ENCODE measurements around the gene LARGE1. TPM values are rescaled to one million over a fixed set of nuclear protein-coding genes. Genes with fewer than 3 reads are reported as not detected.
"Not testable (repeated sequence)": the region's sequence is repeated elsewhere in the genome, so short reads cannot be mapped to it uniquely, and the experiment has no call there.

The LARGE1 gene
- total and polyA plus RNA-seq, 11 donors = 31.2 to 211 (median 129) TPM

DNA sequence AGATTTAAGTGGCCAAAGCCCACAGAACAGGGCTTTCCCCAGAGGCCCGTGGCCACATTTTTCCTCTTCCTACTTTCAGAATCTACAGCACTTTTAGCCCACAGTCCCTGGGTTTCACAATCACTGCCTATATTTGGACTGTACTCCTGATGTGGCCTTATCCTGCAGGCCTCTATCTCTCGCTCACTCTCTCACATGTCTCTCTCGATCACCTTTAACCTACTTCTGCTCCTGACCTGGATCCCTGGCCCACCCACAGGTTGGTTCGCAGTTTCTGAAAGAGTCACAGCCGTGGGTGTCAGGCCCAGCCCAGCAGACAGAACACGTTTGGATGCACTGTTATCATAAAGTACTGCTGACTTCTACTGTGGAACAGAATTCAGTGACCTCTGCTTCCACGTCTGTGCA, 55.5 kb downstream of the LARGE1 start:
- peak in 4 of 5 donors; percentile 46 to 76 (median 60) for DNase-seq
- H3K36me3 ChIP-seq = no peaks in the 10 kb centered on the region
- peak in 1 of 2 donors; percentile 25 for TF ChIP-seq POLR2A (IDR thresholded peaks at IDR 0.05)
- TF ChIP-seq, protein P1, sequence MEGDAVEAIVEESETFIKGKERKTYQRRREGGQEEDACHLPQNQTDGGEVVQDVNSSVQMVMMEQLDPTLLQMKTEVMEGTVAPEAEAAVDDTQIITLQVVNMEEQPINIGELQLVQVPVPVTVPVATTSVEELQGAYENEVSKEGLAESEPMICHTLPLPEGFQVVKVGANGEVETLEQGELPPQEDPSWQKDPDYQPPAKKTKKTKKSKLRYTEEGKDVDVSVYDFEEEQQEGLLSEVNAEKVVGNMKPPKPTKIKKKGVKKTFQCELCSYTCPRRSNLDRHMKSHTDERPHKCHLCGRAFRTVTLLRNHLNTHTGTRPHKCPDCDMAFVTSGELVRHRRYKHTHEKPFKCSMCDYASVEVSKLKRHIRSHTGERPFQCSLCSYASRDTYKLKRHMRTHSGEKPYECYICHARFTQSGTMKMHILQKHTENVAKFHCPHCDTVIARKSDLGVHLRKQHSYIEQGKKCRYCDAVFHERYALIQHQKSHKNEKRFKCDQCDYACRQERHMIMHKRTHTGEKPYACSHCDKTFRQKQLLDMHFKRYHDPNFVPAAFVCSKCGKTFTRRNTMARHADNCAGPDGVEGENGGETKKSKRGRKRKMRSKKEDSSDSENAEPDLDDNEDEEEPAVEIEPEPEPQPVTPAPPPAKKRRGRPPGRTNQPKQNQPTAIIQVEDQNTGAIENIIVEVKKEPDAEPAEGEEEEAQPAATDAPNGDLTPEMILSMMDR (IDR thresholded peaks at IDR 0.05) = no peak
- H3K27me3 ChIP-seq = no peaks in the 10 kb centered on the region
- peak overlapping the region; percentile 55 to 88 (median 83) for H3K27ac ChIP-seq
- WGBS, 4 donors = 47 to 51% (median 50%) methylated on average over 7 of the region's 7 CpGs
- no peak overlapping the region for H3K4me3 ChIP-seq
- intact Hi-C loops (cut with DNase I) = loop anchor here in 1 of 10 donors (5.0 kb wide), 1 partner anchor 53 kb away; no protein-coding TSS in a partner anchor
- H3K9me3 ChIP-seq = no peaks in the 10 kb centered on the region
- H3K4me1 ChIP-seq = peaks cover 7 to 85% (median 42%) of the 10 kb centered on the region in 12 donors
- peak; percentile 71 to 84 (median 80) for ATAC-seq

DNA sequence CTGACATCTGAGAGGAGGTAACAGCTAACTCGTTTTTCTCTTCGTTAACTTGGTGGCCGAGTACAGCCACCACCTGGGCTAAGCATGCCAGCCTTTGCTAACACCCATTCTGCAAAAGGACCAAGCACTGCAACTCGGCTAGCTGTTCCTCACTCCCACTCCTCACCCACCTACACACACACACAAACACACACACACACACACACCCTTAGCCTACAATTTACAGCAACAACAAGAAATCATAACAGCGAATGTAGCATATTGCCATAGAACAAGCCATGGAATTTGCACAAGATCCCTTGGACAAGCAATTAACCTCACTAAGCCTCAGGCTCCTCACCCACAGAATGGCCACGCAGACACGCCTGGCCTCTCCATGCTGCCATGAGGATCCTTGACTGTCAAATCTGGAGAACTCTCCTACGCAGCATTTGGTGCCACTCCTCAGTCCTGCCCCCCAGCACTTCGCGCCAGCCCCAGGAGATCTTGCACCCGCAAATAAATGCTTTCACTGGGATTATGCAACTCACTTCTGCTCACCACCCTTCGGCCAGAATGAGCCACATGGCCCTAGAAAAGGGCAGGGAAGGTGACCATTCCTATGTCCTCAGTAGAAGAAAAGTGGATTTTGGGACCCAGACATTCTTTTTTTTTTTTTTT, 58.9 kb downstream of the LARGE1 start:
- Histone ChIP-seq H3K4me1 (peaks cover 3 to 51% (median 26%) of the 10 kb centered on the region in 12 donors), H3K36me3 (no peaks in the 10 kb centered on the region), H3K27ac (peak overlapping the region in 4 of 12 donors; percentile 11 to 88 (median 42)), H3K27me3 (no peaks in the 10 kb centered on the region), H3K4me3 (no peak overlapping the region), H3K9me3 (no peaks in the 10 kb centered on the region)
- WGBS, 4 donors = 69 to 80% (median 77%) methylated on average over 12 of the region's 12 CpGs
- DNase-seq = no peak
- intact Hi-C loops (cut with DNase I) = no loop called here
- TF ChIP-seq, protein P1 (IDR thresholded peaks at IDR 0.05) = no peak
- TF ChIP-seq POLR2A (IDR thresholded peaks at IDR 0.05) = no peak
- no peak for ATAC-seq

DNA sequence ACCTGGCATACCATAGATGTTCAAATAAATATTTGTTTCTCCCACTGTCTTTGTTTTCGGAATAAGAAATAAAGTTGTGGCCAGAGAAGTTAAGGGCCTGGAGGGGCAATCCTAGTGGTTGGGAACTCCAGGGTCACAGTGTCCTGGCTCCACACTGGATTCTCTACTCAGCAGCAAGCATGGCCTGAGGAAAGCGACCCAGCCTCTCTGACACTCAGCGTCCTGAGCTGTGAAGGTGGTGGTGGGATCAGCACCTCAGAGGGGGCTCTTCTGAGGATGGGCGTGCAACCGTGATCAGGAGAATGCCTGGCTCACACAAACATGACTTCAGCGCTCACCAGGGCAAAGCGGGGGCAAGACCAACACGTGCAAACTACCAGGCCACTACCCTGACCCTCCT, 59.9 kb downstream of the LARGE1 start:
- 85 to 86% (median 85%) methylated on average over 3 to 8 of the region's 8 CpGs for WGBS, 4 donors
- Histone ChIP-seq H3K27ac (peak overlapping the region in 4 of 12 donors; percentile 2 to 49 (median 32)), H3K4me3 (no peak overlapping the region), H3K4me1 (peaks cover 0 to 43% (median 20%) of the 10 kb centered on the region in 12 donors), H3K36me3 (no peaks in the 10 kb centered on the region), H3K9me3 (no peaks in the 10 kb centered on the region), H3K27me3 (no peaks in the 10 kb centered on the region)
- DNase-seq (no peak), ATAC-seq (peak in 1 of 4 donors; percentile 9)
- TF ChIP-seq, protein P1 (IDR thresholded peaks at IDR 0.05) = no peak
- TF ChIP-seq POLR2A (IDR thresholded peaks at IDR 0.05) = no peak
- intact Hi-C loops (cut with DNase I) = no loop called here

DNA sequence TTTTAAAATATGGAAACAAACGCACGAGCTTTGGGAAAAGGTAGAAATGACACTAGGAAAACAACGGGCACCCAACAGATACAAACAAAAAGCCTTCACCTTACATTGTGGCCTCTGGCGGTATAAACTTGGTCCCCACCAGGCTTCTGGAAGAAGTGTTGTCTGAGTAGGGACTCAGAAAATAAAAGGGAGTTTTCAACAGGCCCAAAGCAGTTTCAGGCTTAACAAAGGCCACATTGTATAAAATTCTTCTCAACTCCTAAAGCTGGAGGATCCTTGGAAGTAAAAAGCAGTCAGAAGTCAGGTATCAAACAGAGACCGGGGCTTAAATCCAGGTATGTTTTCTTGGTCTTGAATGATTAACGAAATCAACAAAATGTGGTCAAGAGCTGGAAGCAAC, 61.0 kb downstream of the LARGE1 start:
- DNase-seq = no peak
- no peaks in the 10 kb centered on the region for H3K27me3 ChIP-seq
- ATAC-seq = no peak
- intact Hi-C loops (cut with DNase I) = loop anchor here in 2 of 10 donors (10.0 kb wide), 1 partner anchor 55 kb away; no protein-coding TSS in a partner anchor
- no peak overlapping the region for H3K4me3 ChIP-seq
- H3K36me3 ChIP-seq = no peaks in the 10 kb centered on the region
- TF ChIP-seq, protein P1 (IDR thresholded peaks at IDR 0.05) = no peak
- TF ChIP-seq POLR2A (IDR thresholded peaks at IDR 0.05) = no peak
- no peak overlapping the region for H3K27ac ChIP-seq
- peaks cover 0 to 42% (median 14%) of the 10 kb centered on the region in 12 donors for H3K4me1 ChIP-seq
- H3K9me3 ChIP-seq = no peaks in the 10 kb centered on the region
- 85 to 92% (median 88%) methylated on average over 6 of the region's 6 CpGs for WGBS, 4 donors

DNA sequence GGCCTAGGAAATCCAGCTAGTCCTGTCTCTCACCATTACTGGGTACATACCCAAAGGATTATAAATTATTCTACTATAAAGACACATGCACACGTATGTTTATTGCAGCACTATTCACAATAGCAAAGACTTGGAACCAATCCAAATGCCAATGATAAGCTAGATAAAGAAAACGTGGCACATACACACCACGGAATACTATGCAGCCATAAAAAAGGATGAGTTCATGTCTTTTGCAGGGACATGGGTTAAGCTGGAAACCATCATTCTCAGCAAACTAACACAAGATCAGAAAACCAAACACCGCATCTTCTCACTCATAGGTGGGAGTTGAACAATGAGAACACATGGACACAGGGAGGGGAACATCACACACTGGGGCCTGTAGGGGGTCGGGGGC, 61.6 kb downstream of the LARGE1 start:
- DNase-seq, H3K27ac ChIP-seq, H3K27me3 ChIP-seq, H3K4me3 ChIP-seq, ATAC-seq, H3K36me3 ChIP-seq, H3K9me3 ChIP-seq: not testable (repeated sequence)
- 82 to 90% (median 87%) methylated on average over 5 of the region's 5 CpGs for WGBS, 4 donors
- H3K4me1 ChIP-seq = peaks cover 0 to 38% (median 13%) of the 10 kb centered on the region in 12 donors
- intact Hi-C loops (cut with DNase I) = loop anchor here in 2 of 10 donors (10.0 kb wide), 1 partner anchor 56 kb away; no protein-coding TSS in a partner anchor

DNA sequence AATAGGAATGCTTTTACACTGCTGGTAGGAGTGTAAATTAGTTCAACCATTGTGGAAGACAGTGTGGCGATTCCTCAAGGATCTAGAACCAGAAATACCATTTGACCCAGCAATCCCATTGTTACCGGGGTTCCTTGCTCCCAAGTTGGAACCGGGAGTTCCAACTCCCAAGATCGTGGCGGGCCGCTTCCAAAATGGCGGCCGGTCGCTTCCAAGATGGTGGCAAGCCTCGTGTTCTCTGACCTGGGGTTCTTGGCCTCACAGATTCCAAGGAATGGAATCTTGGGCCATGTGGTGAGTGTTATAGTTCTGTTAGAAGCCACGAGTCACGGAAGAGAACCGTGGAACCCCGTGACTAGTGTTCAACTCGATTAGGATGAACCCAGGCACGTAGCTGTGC, 62.5 kb downstream of the LARGE1 start:
- H3K4me3 ChIP-seq, ATAC-seq, H3K36me3 ChIP-seq, H3K9me3 ChIP-seq, DNase-seq, H3K27me3 ChIP-seq, H3K27ac ChIP-seq: not testable (repeated sequence)
- intact Hi-C loops (cut with DNase I) = loop anchor here in 2 of 10 donors (10.0 kb wide), 1 partner anchor 57 kb away; no protein-coding TSS in a partner anchor
- 95 to 98% (median 97%) methylated on average over 14 to 16 of the region's 16 CpGs for WGBS, 4 donors
- peaks cover 0 to 41% (median 19%) of the 10 kb centered on the region in 12 donors for H3K4me1 ChIP-seq
